Endothelial cell of umbilical vein (primary cell): Measurements from ENCODE around the gene IRF5. TPM values are rescaled to one million over a fixed set of nuclear protein-coding genes. Genes with fewer than 3 reads are reported as not detected.

Experiments used
- BruUV-seq: library from RNA; stranded (reverse); fragments of 400-500 nt; replicated peaks from 2 replicates; lab custom pipeline; 2021; lab: Mats Ljungman, UMichigan
- CTCF ChIA-PET: fragments of 300-600, 350-600 bp; sonication (Branson Sonifier 250); formaldehyde crosslinking; loops from one replicate; lab custom pipeline; 2021; ENCODE audit warnings: antibody characterized with exemption, inconsistent platforms; lab: Charles Lee
- POLR2A ChIA-PET: fragments of 300-600, 350-600 bp; sonication (Branson Sonifier 250); formaldehyde crosslinking; loops from one replicate; lab custom pipeline; 2021; ENCODE audit warnings: antibody characterized with exemption, inconsistent platforms; lab: Charles Lee
- DNase-seq: peaks from one replicate; pipeline ENCODE4 v3.0.0-alpha.2; 2011; ENCODE audit warnings: low read depth, low spot score
- FAIRE-seq: peaks from 2 replicates; lab custom pipeline; 2011; peaks lifted over from hg19 to GRCh38; lab: Jason Lieb, UNC
- H2AFZ ChIP-seq: 2 replicates; pipeline ENCODE4 v1.6.0; 2012; ENCODE audit warnings: low read depth, low read length, control low read depth, inconsistent platforms
- H3K27ac ChIP-seq: 2 replicates; pipeline ENCODE4 v1.5.1; 2011; ENCODE audit warnings: low read depth, mild to moderate bottlenecking, control low read depth, low read length, moderate library complexity; ENCODE audit not compliant: insufficient read depth
- H3K27me3 ChIP-seq, 2 experiments: 2 replicates each; pipeline versions ENCODE4 v1.6.0 to v1.6.1; 2011; ENCODE audit warnings: low read length in 2 of 2, mixed read lengths in 1 of 2; ENCODE audit not compliant: control insufficient read depth in 2 of 2, insufficient read depth in 2 of 2
- H3K36me3 ChIP-seq, 2 experiments: 2 replicates in 1 of 2; 3 replicates in 1 of 2; pipeline ENCODE4 v1.5.1; 2011; ENCODE audit warnings: low read length in 2 of 2, mild to moderate bottlenecking in 1 of 2, moderate library complexity in 1 of 2; ENCODE audit not compliant: control insufficient read depth in 2 of 2, insufficient read depth in 2 of 2; ENCODE audit errors: extremely low read depth in 1 of 2
- H3K4me1 ChIP-seq: 3 replicates; pipeline ENCODE4 v1.5.1; 2011; ENCODE audit warnings: mild to moderate bottlenecking, low read length; ENCODE audit not compliant: control insufficient read depth, insufficient read depth; ENCODE audit errors: extremely low read depth
- H3K4me2 ChIP-seq: 2 replicates; pipeline ENCODE4 v1.6.1; 2011; ENCODE audit warnings: low read length, control low read depth, mixed read lengths; ENCODE audit not compliant: insufficient read depth
- H3K4me3 ChIP-seq, 3 experiments: fragments of 200-600 bp in 1 of 3; sonication (generic), shearing (Covaris generic) in 1 of 3; replicated peaks in 1 of 3; 2 replicates each; pipeline ENCODE4 v1.5.1; 2011 to 2016; ENCODE audit warnings: control low read depth in 3 of 3, low read length in 3 of 3, mild to moderate bottlenecking in 2 of 3, inconsistent platforms in 1 of 3, low read depth in 1 of 3, moderate library complexity in 1 of 3; ENCODE audit not compliant: insufficient read depth in 1 of 3
- H3K79me2 ChIP-seq: 2 replicates; pipeline ENCODE4 v1.6.0; 2012; ENCODE audit warnings: low read length, inconsistent platforms; ENCODE audit not compliant: control insufficient read depth, insufficient read depth
- H3K9ac ChIP-seq: replicated peaks from 2 replicates; pipeline ENCODE3; 2011; ENCODE audit warnings: low read length, control low read depth; ENCODE audit not compliant: insufficient read depth; ENCODE audit errors: extremely low read depth
- H3K9me1 ChIP-seq: replicated peaks from 3 replicates; pipeline ENCODE4 v1.6.0; 2011; ENCODE audit warnings: mild to moderate bottlenecking, low read length; ENCODE audit not compliant: control insufficient read depth, insufficient read depth; ENCODE audit errors: extremely low read depth
- H3K9me3 ChIP-seq: replicated peaks from 2 replicates; pipeline ENCODE4 v1.5.1; 2012; ENCODE audit warnings: low read length, inconsistent platforms; ENCODE audit not compliant: control insufficient read depth, insufficient read depth
- H4K20me1 ChIP-seq: replicated peaks from 2 replicates; pipeline ENCODE3; 2011; ENCODE audit warnings: mild to moderate bottlenecking, low read length; ENCODE audit not compliant: control insufficient read depth, insufficient read depth; ENCODE audit errors: extremely low read depth
- FOS ChIP-seq: IDR thresholded peaks from 2 replicates; pipeline ENCODE4 v1.6.1; 2011; ENCODE audit warnings: mild to moderate bottlenecking, low read length, moderate library complexity, borderline replicate concordance; ENCODE audit not compliant: insufficient read depth
- GATA2 ChIP-seq: IDR thresholded peaks from 2 replicates; pipeline ENCODE4 v1.7.0; 2011; ENCODE audit warnings: low read depth, mild to moderate bottlenecking, moderate library complexity, mixed read lengths, low read length; ENCODE audit not compliant: insufficient read length, insufficient read depth
- MYC ChIP-seq: IDR thresholded peaks from one replicate; pipeline ENCODE4 v1.6.1; 2011; ENCODE audit warnings: mild to moderate bottlenecking, low read depth, low read length
- POLR2AphosphoS5 ChIP-seq: IDR thresholded peaks from 2 replicates; pipeline ENCODE4 v1.6.1; 2012; ENCODE audit warnings: low read depth, mild to moderate bottlenecking, control low read depth, low read length, moderate library complexity; ENCODE audit not compliant: insufficient read depth
- dilution Hi-C: fragments of 300-500 bp; cut with MboI; formaldehyde crosslinking; loops from one replicate; pipeline ENCODE4 v1.15.0; 2019; ENCODE audit warnings: low sequenced_read_pairs; ENCODE audit not compliant: extremely low pct_ligation_motif_present
- intact Hi-C: fragments of 100-400 bp; cut with micrococcal nuclease; formaldehyde crosslinking; loops from one replicate; pipeline ENCODE4 v1.10.0; 2022
- polyA plus RNA-seq, 4 experiments: library from polyadenylated mRNA; depleted of rRNA in 3 of 4; stranded (reverse) in 3 of 4; unstranded in 1 of 4; fragments of >200 nt; gene quantifications; 2 replicates each; pipeline versions ENCODE4 v1.2.1 to v1.2.3, GENCODE V29; 2011 to 2012; ENCODE audit warnings: missing spikeins in 1 of 4
- total RNA-seq: library from RNA; stranded (reverse); gene quantifications from 2 replicates; pipeline ENCODE4 v1.2.3, GENCODE V29; 2021
- TF ChIP-seq, protein P1 (sequence below): IDR thresholded peaks from 2 replicates; pipeline ENCODE4 v1.6.1; 2011; ENCODE audit not compliant: insufficient read depth, insufficient read length
- TF ChIP-seq, protein P2 (sequence below), 2 donors: IDR thresholded peaks; 1 replicate in 1 of 2; 2 replicates in 1 of 2; pipeline ENCODE4 v1.5.1; 2011; ENCODE audit warnings: low read length in 2 of 2, mild to moderate bottlenecking in 2 of 2, moderate library complexity in 2 of 2, control low read depth in 1 of 2, inconsistent platforms in 1 of 2, low read depth in 1 of 2; ENCODE audit not compliant: insufficient read depth in 1 of 2; ENCODE audit errors: extremely low read depth in 1 of 2

IRF5 gene
- total and polyA plus RNA-seq, 2 donors (not counting 3 experiments of a cell fraction or from before 2014, with no cell fraction given), result 0.31 to 0.36 TPM

DNA sequence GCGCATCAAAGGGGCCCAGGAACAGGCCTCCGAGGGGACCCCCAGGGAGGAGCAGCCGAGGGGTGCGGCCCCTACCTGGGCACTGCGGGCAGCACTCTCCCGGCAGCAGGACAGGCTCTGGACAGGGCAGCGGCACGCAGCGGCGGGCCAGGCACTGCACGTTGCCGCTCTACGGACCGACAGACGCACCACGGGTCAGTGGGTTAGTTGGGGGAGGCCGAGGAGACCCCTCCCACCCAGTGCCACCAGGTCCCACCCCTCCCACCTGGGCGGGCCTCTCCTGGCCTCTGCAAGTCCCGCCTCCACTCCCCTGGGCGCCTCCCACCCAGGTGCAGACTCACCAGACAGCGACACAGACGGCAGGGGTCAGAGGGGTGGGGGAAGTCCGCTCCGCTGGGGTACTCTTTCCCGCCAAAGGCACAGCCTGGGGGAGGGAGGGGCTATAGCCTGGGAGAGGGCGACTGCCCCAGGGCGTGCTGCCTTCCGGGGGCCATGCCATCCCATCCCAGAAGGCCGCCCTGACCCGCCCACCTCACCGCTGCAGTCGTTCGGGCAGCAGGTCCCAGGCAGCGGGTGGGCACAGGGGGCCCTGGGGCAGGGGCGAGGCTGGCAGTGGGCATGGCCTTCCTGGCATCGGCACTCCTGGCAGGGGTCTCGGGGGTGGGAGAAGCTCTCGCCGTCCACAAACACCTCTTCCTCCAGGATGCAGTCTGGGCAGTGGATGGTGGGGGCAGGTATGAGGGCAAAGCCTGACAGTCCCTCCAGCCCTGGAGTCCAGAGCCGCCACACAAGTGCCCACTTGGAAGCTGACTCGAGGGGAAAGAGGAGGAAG is 46.4 kb upstream of the IRF5 start:
- peaks cover 6 to 14% of the 10 kb centered on the region in 2 experiments for H3K27me3 ChIP-seq
- TF ChIP-seq MYC, result no peak
- TF ChIP-seq POLR2AphosphoS5, result no peak
- TF ChIP-seq, protein P1, sequence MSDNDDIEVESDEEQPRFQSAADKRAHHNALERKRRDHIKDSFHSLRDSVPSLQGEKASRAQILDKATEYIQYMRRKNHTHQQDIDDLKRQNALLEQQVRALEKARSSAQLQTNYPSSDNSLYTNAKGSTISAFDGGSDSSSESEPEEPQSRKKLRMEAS, result no peak
- TF ChIP-seq GATA2, result no peak
- TF ChIP-seq, protein P2, sequence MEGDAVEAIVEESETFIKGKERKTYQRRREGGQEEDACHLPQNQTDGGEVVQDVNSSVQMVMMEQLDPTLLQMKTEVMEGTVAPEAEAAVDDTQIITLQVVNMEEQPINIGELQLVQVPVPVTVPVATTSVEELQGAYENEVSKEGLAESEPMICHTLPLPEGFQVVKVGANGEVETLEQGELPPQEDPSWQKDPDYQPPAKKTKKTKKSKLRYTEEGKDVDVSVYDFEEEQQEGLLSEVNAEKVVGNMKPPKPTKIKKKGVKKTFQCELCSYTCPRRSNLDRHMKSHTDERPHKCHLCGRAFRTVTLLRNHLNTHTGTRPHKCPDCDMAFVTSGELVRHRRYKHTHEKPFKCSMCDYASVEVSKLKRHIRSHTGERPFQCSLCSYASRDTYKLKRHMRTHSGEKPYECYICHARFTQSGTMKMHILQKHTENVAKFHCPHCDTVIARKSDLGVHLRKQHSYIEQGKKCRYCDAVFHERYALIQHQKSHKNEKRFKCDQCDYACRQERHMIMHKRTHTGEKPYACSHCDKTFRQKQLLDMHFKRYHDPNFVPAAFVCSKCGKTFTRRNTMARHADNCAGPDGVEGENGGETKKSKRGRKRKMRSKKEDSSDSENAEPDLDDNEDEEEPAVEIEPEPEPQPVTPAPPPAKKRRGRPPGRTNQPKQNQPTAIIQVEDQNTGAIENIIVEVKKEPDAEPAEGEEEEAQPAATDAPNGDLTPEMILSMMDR (IDR thresholded peaks at IDR 0.05; ENCODE audit: extremely low read depth in 1 of 2, insufficient read depth in 1 of 2, low read depth in 1 of 2, low read length in 2 of 2), result peak in 1 of 2 donors; percentile 14
- no peak for TF ChIP-seq FOS
- H4K20me1 ChIP-seq, result no peaks in the 10 kb centered on the region
- H3K4me3 ChIP-seq, result no peak overlapping the region
- no peaks in the 10 kb centered on the region for H3K9me3 ChIP-seq
- intact Hi-C loops, result no loop called here
- H3K79me2 ChIP-seq, result no peaks in the 10 kb centered on the region
- ChIA-PET CTCF (interaction anchor here (0.8 kb wide), 1 partner anchor 200 kb away, joined by 4 read pairs; no protein-coding TSS in a partner anchor), POLR2A (no interaction called here)
- BruUV-seq, result no TSS peak
- no peak for DNase-seq
- dilution Hi-C loops, result no loop called here
- H2AFZ ChIP-seq, result peak overlapping the region; percentile 22
- no peaks in the 10 kb centered on the region for H3K36me3 ChIP-seq
- H3K9ac ChIP-seq, result no peak overlapping the region
- no peaks in the 10 kb centered on the region for H3K9me1 ChIP-seq
- no peak for FAIRE-seq
- no peak overlapping the region for H3K27ac ChIP-seq
- no peak overlapping the region for H3K4me2 ChIP-seq
- no peaks in the 10 kb centered on the region for H3K4me1 ChIP-seq
